IMR-90 (cell line): ENCODE results near the gene SCAF4. TPM values are rescaled to one million over a fixed set of nuclear protein-coding genes. Genes with fewer than 3 reads are reported as not detected.

Experiments used
- ATAC-seq: fragments of 200-7000 bp; cut with Tn5 transposase; 2 replicates; pipeline ENCODE4 v1.9.1; 2020; ENCODE audit warnings: low read depth, mild to moderate bottlenecking, moderate library complexity
- BruUV-seq: library from RNA; stranded (reverse); fragments of 400-500 nt; replicated peaks from 2 replicates; lab custom pipeline; 2021; lab: Mats Ljungman, UMichigan
- CTCF ChIA-PET: fragments of 300-600 bp; formaldehyde crosslinking; extraction: SDS; loops from one replicate; lab custom pipeline; 2021; ENCODE audit warnings: antibody characterized with exemption; lab: Yijun Ruan, JAX
- POLR2A ChIA-PET: fragments of 300-600 bp; sonication (Branson Sonifier 250); formaldehyde crosslinking; loops from one replicate; lab custom pipeline; 2022; ENCODE audit warnings: antibody characterized with exemption; ENCODE audit not compliant: unreplicated experiment; lab: Charles Lee
- DNase-seq: peaks from one replicate; pipeline ENCODE4 v3.0.0; 2013
- H2AFZ ChIP-seq: replicated peaks from 2 replicates; pipeline ENCODE3; 2013; ENCODE audit warnings: low read length, mild to moderate bottlenecking; ENCODE audit not compliant: poor library complexity
- H2AK5ac ChIP-seq: 2 replicates; pipeline ENCODE4 v1.6.1; 2013; ENCODE audit warnings: low read depth, low read length, inconsistent platforms
- H2AK9ac ChIP-seq: replicated peaks from 2 replicates; pipeline ENCODE3; 2013; ENCODE audit warnings: mild to moderate bottlenecking, low read depth, low read length, moderate library complexity; ENCODE audit not compliant: poor library complexity
- H2BK120ac ChIP-seq: 2 replicates; pipeline ENCODE4 v1.6.1; 2013; ENCODE audit warnings: low read depth, low read length, inconsistent platforms
- H2BK15ac ChIP-seq: 3 replicates; pipeline ENCODE4 v1.6.1; 2013; ENCODE audit warnings: low read depth, low read length, inconsistent platforms
- H2BK20ac ChIP-seq: 2 replicates; pipeline ENCODE4 v1.6.1; 2013; ENCODE audit warnings: low read depth, mild to moderate bottlenecking, inconsistent platforms, low read length, moderate library complexity
- H2BK5ac ChIP-seq: 2 replicates; pipeline ENCODE4 v1.6.1; 2013; ENCODE audit warnings: mild to moderate bottlenecking, low read depth, low read length, inconsistent platforms; ENCODE audit not compliant: poor library complexity, severe bottlenecking
- H3K14ac ChIP-seq: replicated peaks from 2 replicates; pipeline ENCODE4 v1.6.1; 2013; ENCODE audit warnings: low read depth, low read length, inconsistent platforms
- H3K18ac ChIP-seq: 2 replicates; pipeline ENCODE4 v1.6.1; 2013; ENCODE audit warnings: low read depth, low read length, control low read depth
- H3K23ac ChIP-seq: 2 replicates; pipeline ENCODE4 v1.6.1; 2013; ENCODE audit warnings: low read depth, low read length, inconsistent platforms
- H3K27ac ChIP-seq: 2 replicates; pipeline ENCODE4 v1.5.1; 2013; ENCODE audit warnings: mild to moderate bottlenecking, control low read depth, low read length; ENCODE audit not compliant: insufficient read depth
- H3K27me3 ChIP-seq: 2 replicates; pipeline ENCODE4 v1.6.1; 2013; ENCODE audit warnings: low read length; ENCODE audit not compliant: control insufficient read depth, insufficient read depth
- H3K36me3 ChIP-seq: 2 replicates; pipeline ENCODE4 v1.6.1; 2013; ENCODE audit warnings: low read length, mixed read lengths; ENCODE audit not compliant: control insufficient read depth, insufficient read depth
- H3K4ac ChIP-seq: 2 replicates; pipeline ENCODE4 v1.6.1; 2013; ENCODE audit warnings: low read depth, low read length, inconsistent platforms
- H3K4me1 ChIP-seq: 2 replicates; pipeline ENCODE4 v1.6.1; 2013; ENCODE audit warnings: low read length, mixed read lengths; ENCODE audit not compliant: control insufficient read depth, insufficient read depth
- H3K4me2 ChIP-seq: 2 replicates; pipeline ENCODE4 v1.6.1; 2013; ENCODE audit warnings: low read depth, mild to moderate bottlenecking, control low read depth, low read length, moderate library complexity
- H3K4me3 ChIP-seq: 2 replicates; pipeline ENCODE4 v1.5.1; 2013; ENCODE audit warnings: low read depth, mild to moderate bottlenecking, control low read depth, low read length, moderate library complexity; ENCODE audit not compliant: insufficient read depth
- H3K56ac ChIP-seq: 2 replicates; pipeline ENCODE4 v1.6.1; 2013; ENCODE audit warnings: low read length, inconsistent platforms; ENCODE audit not compliant: insufficient read depth; ENCODE audit errors: extremely low read depth
- H3K79me1 ChIP-seq, 2 experiments: 2 replicates each; pipeline ENCODE4 v1.6.1; 2013; ENCODE audit warnings: low read length in 2 of 2, inconsistent platforms in 1 of 2, low read depth in 1 of 2
- H3K9ac ChIP-seq: 2 replicates; pipeline ENCODE4 v1.6.1; 2013; ENCODE audit warnings: low read depth, low read length, control low read depth
- H3K9me1 ChIP-seq: 2 replicates; pipeline ENCODE4 v1.6.1; 2013; ENCODE audit warnings: low read length, inconsistent platforms; ENCODE audit not compliant: insufficient read depth
- H3K9me3 ChIP-seq: 2 replicates; pipeline ENCODE4 v1.6.1; 2013; ENCODE audit warnings: low read length; ENCODE audit not compliant: control insufficient read depth, insufficient read depth
- H4K20me1 ChIP-seq: 2 replicates; pipeline ENCODE4 v1.6.1; 2013; ENCODE audit warnings: low read length, inconsistent platforms; ENCODE audit not compliant: insufficient read depth
- H4K5ac ChIP-seq: 2 replicates; pipeline ENCODE4 v1.6.1; 2013; ENCODE audit warnings: mild to moderate bottlenecking, low read depth, low read length, control low read depth
- H4K8ac ChIP-seq, 2 experiments: 2 replicates each; pipeline ENCODE4 v1.6.1; 2013; ENCODE audit warnings: low read depth in 2 of 2, low read length in 2 of 2, control low read depth in 1 of 2, inconsistent platforms in 1 of 2
- H4K91ac ChIP-seq: 2 replicates; pipeline ENCODE4 v1.6.1; 2013; ENCODE audit warnings: low read depth, low read length, inconsistent platforms; ENCODE audit not compliant: insufficient read depth
- BHLHE40 ChIP-seq: fragments of 150-350 bp; IDR thresholded peaks from 2 replicates; pipeline ENCODE4 v1.6.1; 2016; ENCODE audit warnings: mild to moderate bottlenecking, low read depth, low read length
- CEBPB ChIP-seq: IDR thresholded peaks from 2 replicates; pipeline ENCODE4 v1.6.1; 2012; ENCODE audit warnings: low read depth, low read length, improper control_type of control experiment
- CHD1 ChIP-seq: IDR thresholded peaks from 2 replicates; pipeline ENCODE4 v1.6.1; 2012; ENCODE audit warnings: low read depth, low read length, improper control_type of control experiment
- FOS ChIP-seq: fragments of 150-350 bp; IDR thresholded peaks from 2 replicates; pipeline ENCODE4 v1.6.1; 2016; ENCODE audit warnings: low read depth, low read length
- MAFK ChIP-seq: IDR thresholded peaks from 2 replicates; pipeline ENCODE4 v1.6.1; 2012; ENCODE audit warnings: low read depth, low read length, improper control_type of control experiment
- MAZ ChIP-seq: IDR thresholded peaks from 2 replicates; pipeline ENCODE4 v1.6.1; 2012; ENCODE audit warnings: low read depth, mild to moderate bottlenecking, low read length, improper control_type of control experiment, moderate library complexity, borderline replicate concordance
- MXI1 ChIP-seq: IDR thresholded peaks from 2 replicates; pipeline ENCODE4 v1.6.1; 2012; ENCODE audit warnings: low read depth, mild to moderate bottlenecking, low read length, moderate library complexity, borderline replicate concordance
- NFE2L2 ChIP-seq: fragments of 150-350 bp; IDR thresholded peaks from 2 replicates; pipeline ENCODE4 v1.6.1; 2016; ENCODE audit warnings: low read depth, mild to moderate bottlenecking, low read length
- POLR2A ChIP-seq: IDR thresholded peaks from 2 replicates; pipeline ENCODE4 v1.6.1; 2012; ENCODE audit warnings: mild to moderate bottlenecking, low read depth, low read length
- RAD21 ChIP-seq: IDR thresholded peaks from 2 replicates; pipeline ENCODE4 v1.6.1; 2012; ENCODE audit warnings: low read length, improper control_type of control experiment
- RCOR1 ChIP-seq: IDR thresholded peaks from 2 replicates; pipeline ENCODE4 v1.6.1; 2012; ENCODE audit warnings: mild to moderate bottlenecking, low read length, improper control_type of control experiment; ENCODE audit not compliant: insufficient replicate concordance
- RFX5 ChIP-seq: IDR thresholded peaks from 2 replicates; pipeline ENCODE4 v1.8.0; 2012; ENCODE audit warnings: low read depth, mild to moderate bottlenecking, low read length, moderate library complexity
- SMC3 ChIP-seq: fragments of 150-350 bp; IDR thresholded peaks from 2 replicates; pipeline ENCODE4 v1.6.1; 2016; ENCODE audit warnings: low read depth, mild to moderate bottlenecking, antibody characterized with exemption, low read length, moderate library complexity
- WGBS, 2 experiments: methylation state at CpG; one replicate each; pipeline versions ENCODE4 v1.1.5 to v1.1.7; 2013; ENCODE audit warnings: missing lambda C conversion rate in 2 of 2; ENCODE audit not compliant: insufficient read length in 1 of 2; ENCODE audit errors: extremely low coverage in 2 of 2; 5-methylcytosine and 5-hydroxymethylcytosine counted together
- dilution Hi-C: fragments of 300-500 bp; cut with HindIII; formaldehyde crosslinking; loops from one replicate; pipeline ENCODE4 v1.14.3; 2018; ENCODE audit warnings: low sequenced_read_pairs; ENCODE audit not compliant: unreplicated experiment
- in situ Hi-C: fragments of 300-500 bp; cut with MboI; formaldehyde crosslinking; loops from 3 replicates; pipeline ENCODE4 v1.14.3; 2019; ENCODE audit warnings: low sequenced_read_pairs, inconsistent platforms, mixed read lengths
- intact Hi-C: fragments of 100-400 bp; cut with micrococcal nuclease; formaldehyde crosslinking; loops from 2 replicates; pipeline ENCODE4 v1.10.0; 2022
- polyA plus RNA-seq, 3 experiments: library from polyadenylated mRNA; depleted of rRNA; stranded (reverse); fragments of >200 nt; gene quantifications; 2 replicates each; pipeline ENCODE4 v1.2.3, GENCODE V29; 2012; ENCODE audit warnings: low replicate concordance in 1 of 3
- total RNA-seq: library from RNA; depleted of rRNA; stranded (reverse); fragments of >200 nt; gene quantifications from 2 replicates; pipeline ENCODE4 v1.2.3, GENCODE V29; 2012
- TF ChIP-seq, protein P1 (sequence below): fragments of 150-350 bp; IDR thresholded peaks from 2 replicates; pipeline ENCODE4 v1.6.1; 2017; ENCODE audit warnings: mild to moderate bottlenecking, antibody characterized with exemption, low read length, low read depth
- TF ChIP-seq, protein P2 (sequence below): fragments of 150-350 bp; IDR thresholded peaks from 2 replicates; pipeline ENCODE4 v1.6.1; 2016; ENCODE audit warnings: low read depth, mild to moderate bottlenecking, low read length, moderate library complexity, borderline replicate concordance
- TF ChIP-seq, protein P3 (sequence below): conservative IDR thresholded peaks from 2 replicates; pipeline ENCODE4 v1.5.1; 2012; ENCODE audit warnings: mild to moderate bottlenecking, low read depth, low read length, improper control_type of control experiment

The SCAF4 gene
- total and polyA plus RNA-seq, 2 of the 4 experiments (the other 2 are of a cell fraction) = 2.7 to 12.1 TPM

DNA sequence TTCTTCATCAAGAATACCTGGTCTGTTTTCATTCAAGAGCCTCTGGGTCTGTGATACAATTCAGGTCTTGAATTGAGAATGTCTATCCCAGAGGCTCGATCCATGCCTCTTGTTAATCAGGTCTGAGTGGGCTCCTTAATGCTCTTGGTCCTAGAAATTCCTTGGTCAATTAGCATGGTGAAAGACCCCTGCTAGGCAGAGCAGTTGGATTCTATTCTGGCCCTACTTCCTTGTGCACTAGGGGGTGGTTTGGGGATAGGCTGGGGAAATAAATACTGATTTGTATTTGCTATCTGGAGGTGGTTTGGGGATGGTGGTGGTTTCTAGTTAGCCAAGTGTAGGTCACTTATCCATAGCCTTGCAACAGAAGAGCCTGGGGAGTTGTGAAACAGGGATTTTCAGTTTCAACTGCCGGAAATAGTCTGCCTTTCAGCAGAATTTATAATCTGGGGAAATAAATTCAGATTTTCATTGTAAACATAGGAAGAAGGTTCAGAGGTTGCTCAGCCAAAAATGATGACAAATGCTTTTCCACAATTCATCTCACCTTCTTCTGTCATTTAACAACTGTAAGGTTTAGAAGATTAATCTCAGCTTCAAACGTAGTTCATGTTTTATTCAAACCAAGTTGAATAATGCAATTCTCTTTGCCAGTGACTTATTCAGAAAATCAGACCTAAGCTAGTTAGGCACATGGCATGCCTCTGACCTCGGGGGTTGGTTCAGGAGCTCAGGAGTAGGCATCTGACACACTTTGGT lies 22.2 kb upstream of the SCAF4 start:
- no peak overlapping the region for H4K8ac ChIP-seq
- no peak overlapping the region for H2BK5ac ChIP-seq
- no peak overlapping the region for H3K14ac ChIP-seq
- no TSS peak for BruUV-seq
- no peak overlapping the region for H3K9ac ChIP-seq
- in situ Hi-C loops = no loop called here
- intact Hi-C loops = no loop called here
- H2BK120ac ChIP-seq = no peak overlapping the region
- dilution Hi-C loops = no loop called here
- H3K23ac ChIP-seq = no peak overlapping the region
- WGBS, 2 experiments = 40% methylated on average over 1 of the region's 4 CpGs; no CpG with 5 or more reads in 1 of the 2 experiments
- H4K5ac ChIP-seq = no peak overlapping the region
- no peaks in the 10 kb centered on the region for H3K36me3 ChIP-seq
- no peaks in the 10 kb centered on the region for H4K20me1 ChIP-seq
- H2AK9ac ChIP-seq = peak overlapping the region; percentile 50
- no peak overlapping the region for H3K56ac ChIP-seq
- no peak overlapping the region for H2BK20ac ChIP-seq
- no peak overlapping the region for H2AFZ ChIP-seq
- POLR2A ChIA-PET = no interaction called here
- H3K4ac ChIP-seq = no peak overlapping the region
- H3K27ac ChIP-seq = no peak overlapping the region
- TF ChIP-seq, protein P1, sequence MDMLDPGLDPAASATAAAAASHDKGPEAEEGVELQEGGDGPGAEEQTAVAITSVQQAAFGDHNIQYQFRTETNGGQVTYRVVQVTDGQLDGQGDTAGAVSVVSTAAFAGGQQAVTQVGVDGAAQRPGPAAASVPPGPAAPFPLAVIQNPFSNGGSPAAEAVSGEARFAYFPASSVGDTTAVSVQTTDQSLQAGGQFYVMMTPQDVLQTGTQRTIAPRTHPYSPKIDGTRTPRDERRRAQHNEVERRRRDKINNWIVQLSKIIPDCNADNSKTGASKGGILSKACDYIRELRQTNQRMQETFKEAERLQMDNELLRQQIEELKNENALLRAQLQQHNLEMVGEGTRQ = no peak
- TF ChIP-seq NFE2L2 (no peak), CHD1 (no peak), FOS (no peak), CEBPB (no peak), MAZ (no peak), RAD21 (no peak), MAFK (no peak), BHLHE40 (no peak), SMC3 (no peak), MXI1 (no peak), RFX5 (no peak), POLR2A (no peak), RCOR1 (no peak)
- TF ChIP-seq, protein P2, sequence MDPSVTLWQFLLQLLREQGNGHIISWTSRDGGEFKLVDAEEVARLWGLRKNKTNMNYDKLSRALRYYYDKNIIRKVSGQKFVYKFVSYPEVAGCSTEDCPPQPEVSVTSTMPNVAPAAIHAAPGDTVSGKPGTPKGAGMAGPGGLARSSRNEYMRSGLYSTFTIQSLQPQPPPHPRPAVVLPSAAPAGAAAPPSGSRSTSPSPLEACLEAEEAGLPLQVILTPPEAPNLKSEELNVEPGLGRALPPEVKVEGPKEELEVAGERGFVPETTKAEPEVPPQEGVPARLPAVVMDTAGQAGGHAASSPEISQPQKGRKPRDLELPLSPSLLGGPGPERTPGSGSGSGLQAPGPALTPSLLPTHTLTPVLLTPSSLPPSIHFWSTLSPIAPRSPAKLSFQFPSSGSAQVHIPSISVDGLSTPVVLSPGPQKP = no peak
- TF ChIP-seq, protein P3, sequence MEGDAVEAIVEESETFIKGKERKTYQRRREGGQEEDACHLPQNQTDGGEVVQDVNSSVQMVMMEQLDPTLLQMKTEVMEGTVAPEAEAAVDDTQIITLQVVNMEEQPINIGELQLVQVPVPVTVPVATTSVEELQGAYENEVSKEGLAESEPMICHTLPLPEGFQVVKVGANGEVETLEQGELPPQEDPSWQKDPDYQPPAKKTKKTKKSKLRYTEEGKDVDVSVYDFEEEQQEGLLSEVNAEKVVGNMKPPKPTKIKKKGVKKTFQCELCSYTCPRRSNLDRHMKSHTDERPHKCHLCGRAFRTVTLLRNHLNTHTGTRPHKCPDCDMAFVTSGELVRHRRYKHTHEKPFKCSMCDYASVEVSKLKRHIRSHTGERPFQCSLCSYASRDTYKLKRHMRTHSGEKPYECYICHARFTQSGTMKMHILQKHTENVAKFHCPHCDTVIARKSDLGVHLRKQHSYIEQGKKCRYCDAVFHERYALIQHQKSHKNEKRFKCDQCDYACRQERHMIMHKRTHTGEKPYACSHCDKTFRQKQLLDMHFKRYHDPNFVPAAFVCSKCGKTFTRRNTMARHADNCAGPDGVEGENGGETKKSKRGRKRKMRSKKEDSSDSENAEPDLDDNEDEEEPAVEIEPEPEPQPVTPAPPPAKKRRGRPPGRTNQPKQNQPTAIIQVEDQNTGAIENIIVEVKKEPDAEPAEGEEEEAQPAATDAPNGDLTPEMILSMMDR = no peak
- no peaks in the 10 kb centered on the region for H3K9me3 ChIP-seq
- no peak overlapping the region for H2AK5ac ChIP-seq
- CTCF ChIA-PET = no interaction called here
- H4K91ac ChIP-seq = no peak overlapping the region
- H3K18ac ChIP-seq = no peak overlapping the region
- no peak overlapping the region for H3K4me3 ChIP-seq
- no peaks in the 10 kb centered on the region for H3K4me1 ChIP-seq
- no peaks in the 10 kb centered on the region for H3K9me1 ChIP-seq
- no peak for DNase-seq
- H3K79me1 ChIP-seq = no peaks in the 10 kb centered on the region
- H3K27me3 ChIP-seq = no peaks in the 10 kb centered on the region; the same call in 1 of the 2 replicates
- ATAC-seq = no peak
- no peak overlapping the region for H2BK15ac ChIP-seq
- H3K4me2 ChIP-seq = no peak overlapping the region
